SU-DHL-6 (cell line): ENCODE data around the gene MAP2K6.

ENCODE experiments used
- CTCF ChIP-seq: fragments of 200-600 bp; sonication (generic); IDR thresholded peaks from one replicate; pipeline ENCODE4 v1.5.1; 2017; ENCODE audit warnings: antibody characterized with exemption, mild to moderate bottlenecking, low read length, moderate library complexity; ENCODE audit not compliant: insufficient read depth, poor library complexity, severe bottlenecking
- EZH2phosphoT487 ChIP-seq: fragments of 200-600 bp; sonication (generic), shearing (Covaris generic); conservative IDR thresholded peaks from 2 replicates; pipeline ENCODE4 v1.6.1; 2018; ENCODE audit warnings: mild to moderate bottlenecking, antibody characterized with exemption, low read length, moderate library complexity, mixed read lengths

GRCh38 chr17:69499318-69499717, 84.8 kb downstream of the MAP2K6 start:
- TF ChIP-seq CTCF = no peak
- no peak for TF ChIP-seq EZH2phosphoT487
